Fibroblast of skin of abdomen (primary cell): ENCODE results near the gene NDUFV3.
"Not testable (repeated sequence)": the region's sequence is repeated elsewhere in the genome, so short reads cannot be mapped to it uniquely, and the experiment has no call there.

Source experiments
- DNase-seq: peaks from one replicate; pipeline ENCODE4 v3.0.0-alpha.2; 2013

The NDUFV3 gene

GRCh38 chr21:42937034-42937940 is 44.2 kb downstream of the NDUFV3 start:
- not testable (repeated sequence) for DNase-seq

DNA sequence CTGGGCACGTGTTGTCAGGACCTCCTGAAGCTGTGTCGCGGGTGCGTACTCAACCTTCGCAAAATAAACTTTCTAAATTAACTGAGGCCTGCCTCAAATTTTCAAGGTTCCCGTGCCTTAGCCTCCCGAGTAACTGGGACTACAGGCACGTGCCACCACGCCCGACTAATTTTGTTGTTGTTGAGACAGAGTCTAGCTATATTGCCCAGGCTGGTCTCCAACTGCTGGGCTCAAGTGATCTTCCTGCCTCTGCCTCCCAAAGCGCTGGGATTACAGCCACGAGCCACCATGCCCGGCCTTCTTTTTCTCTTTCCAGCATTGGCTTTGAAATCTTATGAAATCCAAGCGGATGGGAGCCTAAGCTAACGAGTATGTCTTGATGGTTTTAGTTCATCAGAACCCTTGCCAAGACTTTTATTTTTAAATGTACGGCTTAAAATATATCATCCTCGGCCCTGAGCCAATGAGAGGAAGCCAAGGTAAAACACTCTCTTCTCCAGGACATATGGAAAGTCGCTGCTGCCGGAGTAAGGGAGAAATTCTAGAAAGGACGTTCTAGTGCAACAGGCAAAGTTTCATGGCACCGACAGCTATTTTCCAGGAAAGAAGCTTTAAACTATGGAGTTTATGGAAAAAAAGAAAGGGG is 45.0 kb downstream of the NDUFV3 start:
- peak; percentile 48 for DNase-seq

DNA sequence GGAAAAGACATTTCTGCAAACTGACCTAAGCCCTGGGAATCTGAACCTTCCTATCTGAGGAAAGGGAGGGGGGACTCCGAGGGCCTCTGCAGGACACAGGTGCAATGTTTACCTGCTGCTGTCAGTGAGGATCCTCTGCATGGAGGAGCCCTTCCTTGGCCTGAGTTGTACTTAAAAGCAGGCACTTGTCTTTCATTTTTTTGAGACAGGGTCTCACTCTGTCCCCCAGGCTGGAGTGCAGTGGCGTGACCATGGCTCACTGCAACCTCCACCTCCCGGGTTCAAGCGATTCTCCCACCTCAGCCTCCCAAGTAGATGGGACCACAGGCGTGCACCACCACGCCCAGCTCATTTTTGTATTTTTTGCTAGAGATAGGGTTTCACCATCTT is 45.5 kb downstream of the NDUFV3 start:
- DNase-seq, result not testable (repeated sequence)

DNA sequence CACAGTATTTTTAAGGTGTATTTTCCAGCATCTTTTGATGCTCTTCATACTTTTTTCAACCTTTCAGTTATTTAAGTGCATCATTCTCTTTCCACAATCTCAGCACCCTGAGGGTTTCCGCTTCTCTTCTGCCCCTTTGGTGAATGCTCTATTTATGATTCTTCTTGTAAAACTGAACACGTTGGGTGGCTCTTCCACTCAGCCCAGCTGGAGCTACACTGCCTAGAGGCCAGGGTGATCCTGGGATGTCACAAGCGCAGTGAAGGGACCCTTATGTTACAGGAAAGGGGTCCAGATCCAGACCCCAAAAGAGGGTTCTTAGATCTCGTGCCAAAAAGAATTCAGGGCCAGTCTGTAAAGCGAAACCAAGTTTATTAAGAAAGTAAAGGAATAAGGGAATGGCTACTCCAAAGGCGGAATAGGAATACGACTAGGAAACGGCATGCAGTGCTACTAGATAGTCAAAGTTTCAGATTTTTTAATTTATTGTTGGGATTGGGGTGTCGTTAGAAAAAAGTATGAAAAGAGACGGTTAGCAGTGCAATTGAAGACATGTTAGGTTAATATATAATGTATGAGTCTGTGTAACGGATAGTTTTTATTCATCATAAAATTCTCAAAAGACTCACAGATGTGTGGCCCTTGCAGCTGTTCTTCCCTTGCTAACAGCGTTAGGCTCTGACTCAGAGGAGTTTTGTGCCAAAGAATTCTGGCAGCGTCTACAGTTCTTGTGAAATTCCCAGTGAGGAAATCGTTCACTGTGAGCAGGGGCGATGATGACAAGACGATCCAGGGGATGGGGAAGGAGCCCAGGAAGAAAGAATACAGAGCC is 46.7 kb downstream of the NDUFV3 start:
- peak; percentile 98 for DNase-seq

- no peak for DNase-seq
Observed at GRCh38 chr21:42941696-42942085, 48.6 kb downstream of the NDUFV3 start.

DNA sequence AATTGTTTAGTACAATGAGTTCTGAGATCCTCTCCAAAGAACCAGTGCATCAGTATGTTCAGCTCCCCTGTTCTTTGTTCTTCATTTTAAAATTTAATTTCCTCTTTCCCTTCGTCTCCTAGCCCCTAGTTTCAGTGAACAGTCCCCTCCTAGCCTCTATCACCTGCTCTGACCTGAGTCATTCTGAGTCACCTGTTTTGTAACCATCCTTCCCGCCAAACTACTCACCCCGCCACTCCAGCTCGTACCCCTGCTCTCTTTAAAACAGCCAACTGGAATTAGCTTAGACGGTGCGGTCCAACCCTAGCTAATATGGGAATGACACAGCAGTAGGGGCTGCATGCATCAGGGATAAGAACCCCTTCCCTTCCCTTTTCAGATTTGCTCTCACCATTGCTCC is 49.1 kb downstream of the NDUFV3 start:
- DNase-seq, result no peak

DNA sequence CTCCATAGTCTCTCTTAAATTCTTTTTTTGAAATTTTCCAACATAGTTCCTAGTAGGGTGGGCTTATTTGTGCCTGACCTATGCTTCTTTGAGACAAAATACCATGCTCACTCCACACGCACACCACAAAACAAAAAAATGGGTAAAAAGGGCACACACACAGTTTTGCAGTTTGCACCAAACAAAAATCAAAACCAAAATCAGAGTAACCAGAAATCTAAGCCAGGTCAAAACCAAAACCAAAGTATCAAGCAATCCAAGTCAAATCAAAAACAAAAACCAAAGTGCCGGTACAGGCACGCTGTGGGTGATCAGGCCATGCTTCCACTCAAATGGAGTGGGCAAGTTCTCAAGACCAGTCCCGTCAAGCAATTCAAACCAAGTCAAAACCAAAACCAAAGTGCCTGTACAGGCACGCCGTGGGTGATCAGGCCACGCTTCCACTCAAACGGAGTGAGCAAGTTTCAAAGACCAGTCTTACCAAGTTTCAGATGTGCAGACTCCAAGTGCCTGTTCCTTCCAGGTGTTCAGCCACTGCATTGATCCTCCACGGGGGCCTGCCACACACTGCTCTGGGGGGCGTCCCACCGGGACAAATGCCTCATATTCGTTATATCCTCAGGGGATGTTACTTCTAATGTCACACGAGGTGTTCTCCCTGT is 56.1 kb downstream of the NDUFV3 start:
- not testable (repeated sequence) for DNase-seq

- DNase-seq, result not testable (repeated sequence)
Observed at GRCh38 chr21:42951193-42951592, 58.1 kb downstream of the NDUFV3 start.

DNA sequence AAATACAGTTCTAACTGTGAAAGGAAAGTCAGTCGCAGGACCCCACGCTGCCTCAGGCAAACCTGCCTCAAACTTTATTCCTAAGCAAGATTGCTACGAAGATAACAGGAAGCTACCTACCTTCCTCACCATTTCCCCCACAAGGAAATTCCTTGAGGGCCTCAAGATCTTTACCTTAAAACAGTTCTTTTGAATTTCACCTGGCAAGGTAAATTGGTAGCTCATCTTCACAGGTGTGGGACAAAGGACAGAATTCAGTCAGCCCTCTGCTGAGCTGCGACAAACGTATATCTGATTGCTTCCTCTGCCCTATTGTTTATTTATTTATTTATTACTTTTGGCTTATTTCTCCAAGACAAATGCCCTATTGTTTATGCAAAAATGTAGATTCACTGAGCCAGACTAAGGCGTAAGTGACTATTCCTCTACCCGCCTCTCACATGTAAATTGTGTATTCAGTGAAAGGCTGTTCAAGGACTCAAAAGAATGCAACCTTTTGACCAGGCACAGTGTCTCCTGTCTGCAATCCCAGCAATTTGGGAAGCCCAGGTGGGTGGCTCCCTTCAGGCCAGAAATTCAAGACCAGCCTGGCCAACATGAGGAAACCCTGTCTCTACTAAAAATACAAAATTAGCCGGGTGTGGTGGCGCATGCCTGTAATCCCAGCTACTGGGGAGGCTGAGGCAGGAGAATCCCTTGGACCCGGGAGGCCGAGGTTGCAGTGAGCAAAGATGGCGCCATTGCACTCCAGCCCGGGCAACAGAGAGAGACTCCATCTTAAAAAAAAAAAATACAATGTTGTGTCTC is 63.9 kb downstream of the NDUFV3 start:
- DNase-seq, result no peak

- not testable (repeated sequence) for DNase-seq
Observed at GRCh38 chr21:42958122-42958521, 65.0 kb downstream of the NDUFV3 start.

DNA sequence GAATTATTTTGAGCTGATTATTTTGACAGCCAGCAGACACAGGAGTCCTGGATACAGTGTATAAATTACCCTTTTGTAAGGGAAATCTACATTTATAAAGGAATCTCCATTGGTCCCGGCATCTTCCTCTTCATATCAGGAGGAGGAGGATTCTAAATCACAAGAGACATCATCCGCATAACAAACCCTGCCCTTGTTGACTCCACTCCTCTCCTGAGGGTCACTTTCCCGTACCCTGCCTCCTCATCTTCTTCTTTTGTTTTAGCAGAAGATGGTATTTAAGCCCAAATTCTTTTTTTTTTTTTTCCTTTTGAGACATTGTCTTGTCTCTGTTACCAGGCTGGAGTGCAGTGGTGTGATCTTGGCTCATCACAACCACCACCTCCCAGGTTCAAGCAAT is 66.6 kb downstream of the NDUFV3 start:
- DNase-seq, result no peak

- no peak for DNase-seq
Observed at GRCh38 chr21:42962380-42963007, 69.4 kb downstream of the NDUFV3 start.
